Stimulated activated CD8-positive, alpha-beta memory T cell treated with anti-CD3 and anti-CD28 coated beads, Interleukin-4, amount 100 ng/mL, for 48 hours (primary cell): ENCODE data around the gene IFT20.

Experiments used
- DNase-seq: peaks from one replicate; pipeline ENCODE4 v3.0.0-alpha.2; 2020

IFT20 gene

GRCh38 chr17:28334666-28335200 lies 539 bp downstream of the IFT20 start:
- DNase-seq: no peak

- no peak for DNase-seq
These were observed 1.1 kb downstream of the IFT20 start for GRCh38 chr17:28334171-28334570.

GRCh38 chr17:28333083-28333746 lies 2.1 kb downstream of the IFT20 start:
- DNase-seq: no peak

DNA sequence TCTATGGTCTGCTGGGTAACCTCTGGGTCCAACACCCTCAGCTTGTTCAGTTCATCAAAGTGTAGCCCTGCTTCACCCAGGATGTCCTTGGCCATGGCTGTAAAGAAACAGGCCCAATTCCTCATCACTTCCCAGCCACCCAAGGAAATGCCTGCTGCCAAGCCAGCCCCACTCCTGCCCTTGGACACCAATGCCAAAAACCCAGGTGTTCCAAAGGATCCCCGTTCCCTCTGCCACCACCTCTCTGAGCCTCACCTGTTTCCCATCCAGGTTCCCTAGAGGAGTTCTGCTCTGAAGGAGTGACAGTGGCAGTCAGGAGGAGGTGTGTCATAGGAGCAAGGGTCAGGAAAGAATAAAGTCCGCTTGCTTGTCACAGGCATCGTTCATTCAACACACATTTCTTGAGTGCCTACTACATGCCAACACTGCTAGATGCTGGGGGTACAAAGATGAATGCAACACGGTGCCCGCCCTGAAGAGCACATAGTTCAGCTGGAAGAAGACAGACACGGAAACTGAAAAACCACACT lies 3.3 kb downstream of the IFT20 start:
- DNase-seq: no peak

DNA sequence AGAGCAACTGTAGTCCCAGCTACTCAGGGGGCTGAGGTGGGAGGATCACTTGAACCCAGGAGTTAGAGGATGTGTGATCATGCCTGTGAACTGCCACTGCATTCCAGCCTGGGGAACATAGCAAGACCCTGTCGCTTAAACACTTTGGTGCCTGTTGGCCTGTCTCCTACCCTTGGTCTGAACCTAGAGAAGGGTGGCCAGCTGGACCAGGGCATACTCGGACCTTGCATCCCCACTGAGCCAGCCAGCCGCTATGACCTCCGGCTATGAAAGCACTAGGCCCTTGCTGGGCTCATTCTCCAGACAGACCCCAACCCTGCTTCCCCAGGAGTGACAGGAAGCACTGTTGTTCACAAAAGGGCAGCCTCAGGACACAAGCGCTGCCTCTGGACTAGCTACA lies 4.6 kb downstream of the IFT20 start:
- DNase-seq: peak; percentile 20

- DNase-seq: peak; percentile 12
These were observed 6.9 kb downstream of the IFT20 start for GRCh38 chr17:28328325-28328724.

DNA sequence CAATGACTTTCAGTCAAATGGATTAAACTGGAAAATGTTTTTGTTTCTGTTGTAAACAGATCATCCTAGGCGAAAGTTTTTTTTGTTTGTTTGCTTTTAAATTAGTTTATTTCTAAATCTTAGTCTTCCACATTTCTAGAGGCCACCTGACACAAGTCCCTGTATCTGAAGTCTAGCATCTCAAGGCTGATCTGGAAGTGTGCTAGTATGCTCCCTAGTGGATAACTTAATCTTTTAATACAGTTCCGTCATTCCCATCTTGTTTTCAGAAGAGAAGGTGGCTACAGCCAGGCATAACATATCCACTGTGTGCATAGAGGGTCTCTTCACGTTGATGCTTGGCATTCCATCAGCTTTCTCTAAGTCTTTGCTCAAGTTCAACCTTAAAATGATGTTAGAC lies 7.6 kb downstream of the IFT20 start:
- no peak for DNase-seq

DNA sequence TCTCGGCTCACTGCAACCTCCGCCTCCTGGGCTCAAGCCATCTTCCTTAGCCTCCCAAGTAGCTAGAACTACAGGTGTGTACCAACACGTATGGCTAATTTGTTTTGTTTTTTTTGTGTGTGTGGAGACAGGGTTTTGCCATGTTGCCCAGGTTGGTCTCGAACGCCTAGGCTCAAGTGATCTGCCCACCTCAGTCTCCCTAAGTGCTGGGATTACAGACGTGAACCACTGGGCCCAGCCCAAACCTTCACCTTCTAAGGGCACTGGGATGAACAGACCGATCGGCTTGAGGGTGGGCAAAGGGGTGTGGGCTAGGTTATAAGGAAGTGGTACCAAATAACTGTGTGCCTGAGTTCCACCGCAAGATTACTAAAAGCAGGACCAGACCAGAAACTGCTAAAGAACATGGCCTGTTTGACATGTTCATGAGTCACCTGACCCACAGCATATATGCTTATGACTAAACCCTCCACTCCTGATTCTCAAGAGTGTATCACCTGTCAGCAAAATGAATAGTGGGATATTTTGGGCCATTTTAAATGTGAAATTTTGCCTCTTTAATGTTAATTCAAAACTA lies 8.2 kb downstream of the IFT20 start:
- peak; percentile 46 for DNase-seq

GRCh38 chr17:28326114-28326513 lies 9.2 kb downstream of the IFT20 start:
- peak; percentile 12 for DNase-seq

DNA sequence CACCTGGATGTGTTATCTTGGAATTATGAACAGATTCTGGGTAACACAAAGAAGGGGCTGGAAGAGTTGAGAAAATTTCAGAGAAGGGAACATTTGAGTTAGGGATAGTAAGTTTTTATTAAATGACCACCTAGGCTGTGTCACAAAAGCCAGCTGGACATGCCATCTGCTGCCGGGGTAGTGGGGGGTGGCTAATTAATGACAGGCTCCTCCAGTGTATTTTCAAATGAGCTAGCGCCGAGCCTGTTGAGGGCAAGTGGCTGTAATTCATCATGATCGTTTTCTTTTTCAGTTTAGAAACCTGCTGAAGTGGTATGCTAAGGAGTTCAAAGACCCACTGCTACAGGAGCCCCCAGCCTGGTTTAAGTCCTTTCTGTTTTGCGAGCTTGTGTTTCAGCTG lies 10.1 kb downstream of the IFT20 start:
- DNase-seq: no peak

DNA sequence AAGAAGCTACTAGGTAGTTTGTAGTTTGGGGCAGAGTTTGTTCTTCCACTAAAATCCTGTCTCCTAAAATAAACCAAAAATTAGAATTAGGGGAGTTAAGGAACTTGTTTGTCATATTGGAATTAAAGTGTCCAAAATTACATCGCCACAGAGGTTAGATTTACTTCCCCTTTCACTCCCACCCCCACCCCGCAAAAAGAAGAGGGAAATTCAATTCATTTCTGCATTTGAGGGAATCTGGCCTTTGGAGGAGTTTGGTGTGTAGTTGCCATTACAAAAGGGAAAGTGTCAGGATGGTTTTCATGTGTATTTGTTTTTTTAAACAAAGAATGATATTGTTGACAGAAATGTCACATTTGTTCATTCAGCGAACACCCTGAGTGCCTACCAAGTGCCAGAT lies 10.5 kb downstream of the IFT20 start:
- DNase-seq: no peak

- DNase-seq: no peak
These were observed 11.0 kb downstream of the IFT20 start for GRCh38 chr17:28324267-28324745.

DNA sequence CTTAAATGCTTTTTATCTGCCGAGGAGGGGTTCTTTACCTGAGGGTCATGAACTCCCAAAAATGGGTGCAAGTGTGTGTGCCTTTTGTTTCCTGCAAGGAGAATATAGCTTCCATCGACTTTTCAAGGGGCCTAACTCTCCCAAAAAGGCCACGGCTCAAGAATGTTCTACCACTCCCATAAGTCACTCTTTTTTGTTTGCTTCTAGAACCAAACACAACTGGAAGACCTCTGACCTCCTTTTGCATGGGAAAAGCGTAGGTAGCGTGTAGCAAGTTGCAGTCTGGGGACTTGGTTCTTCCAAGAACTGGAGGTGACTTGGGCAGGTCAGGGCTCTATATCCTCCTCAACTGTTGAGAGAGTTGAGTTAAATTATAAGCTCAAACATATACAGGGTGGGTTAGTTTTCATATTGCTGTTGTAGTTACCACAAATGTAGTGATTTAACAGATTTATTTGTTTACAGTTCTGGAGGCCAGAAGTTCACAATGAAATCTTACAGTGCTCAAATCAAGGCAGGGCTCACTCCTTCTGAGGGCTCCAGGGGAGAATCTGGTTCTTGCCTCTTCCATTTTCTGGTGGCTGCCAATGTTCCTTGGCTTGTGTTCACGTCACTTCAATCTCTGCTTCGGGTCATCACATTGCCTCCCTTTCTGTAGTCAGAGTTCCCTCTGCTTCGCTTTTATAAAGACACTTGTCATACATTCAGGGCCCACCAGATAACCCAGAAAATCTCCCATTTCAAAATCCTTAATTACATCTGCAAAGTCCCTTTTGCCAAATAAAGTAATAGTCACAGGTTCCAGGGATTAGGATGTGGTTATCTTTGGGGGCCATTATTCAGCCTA lies 14.8 kb downstream of the IFT20 start:
- DNase-seq: no peak

DNA sequence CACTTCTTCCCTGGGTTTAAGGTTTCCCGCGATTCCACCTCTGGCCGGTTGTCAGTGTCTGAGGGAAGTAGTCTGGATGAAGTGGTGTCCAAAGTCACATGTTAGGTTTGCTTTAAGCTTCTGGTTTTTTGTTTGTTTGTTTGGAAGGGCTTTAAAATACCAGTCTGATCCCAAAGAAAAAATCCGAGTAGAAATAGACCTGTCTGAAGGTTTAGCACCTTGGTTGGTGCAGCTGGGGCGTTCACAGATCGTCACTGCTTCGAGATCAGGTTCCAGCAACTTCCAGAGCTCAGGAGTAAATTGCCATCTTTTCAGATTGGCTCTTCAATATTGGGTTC lies 15.7 kb downstream of the IFT20 start:
- no peak for DNase-seq

- peak; percentile 97 for DNase-seq
These were observed 16.3 kb downstream of the IFT20 start, which contains the start of gene TMEM97 for GRCh38 chr17:28318759-28319597. Gene TMEM97, plus strand, starts transcription at chr17:28319200. Its CDS starts 40 bp downstream, at chr17:28319240.

DNA sequence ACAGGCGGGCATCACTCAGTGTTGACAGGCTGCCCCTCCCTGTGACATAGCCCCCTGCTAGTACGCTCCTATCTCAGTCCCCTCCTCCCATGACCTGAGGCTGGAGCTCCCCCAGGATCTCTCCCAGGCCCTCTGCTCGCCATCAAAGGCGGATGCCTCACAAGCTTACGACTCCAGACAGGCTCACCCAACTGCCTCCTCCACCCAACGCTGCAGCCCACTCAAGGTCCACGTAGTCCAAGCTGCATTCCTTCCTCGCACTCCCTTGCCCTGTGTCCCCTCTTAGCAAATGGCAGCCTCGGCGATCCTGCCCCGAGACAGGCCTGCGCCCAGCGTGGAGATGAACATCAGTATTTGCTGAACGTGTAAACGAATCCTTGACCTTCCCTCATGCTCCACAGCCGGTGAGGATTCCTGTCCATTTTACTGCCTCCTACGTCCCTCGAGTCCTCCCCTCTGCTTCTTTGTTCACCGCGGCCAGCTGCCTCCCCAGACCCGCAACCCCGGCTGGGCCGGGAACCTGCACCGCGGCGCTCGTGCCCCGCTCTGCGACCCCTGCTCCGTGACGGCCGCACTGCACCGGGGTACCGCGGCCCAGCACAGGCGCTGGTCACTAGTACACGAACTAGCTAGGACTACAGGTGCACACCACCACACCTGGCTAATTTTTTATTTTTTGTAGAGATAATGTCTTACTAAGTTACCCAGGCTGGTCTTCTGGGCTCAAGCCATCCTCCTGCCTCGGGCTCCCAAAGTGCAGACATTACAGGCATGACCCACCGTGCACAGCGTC lies 17.1 kb downstream of the IFT20 start:
- DNase-seq: peak; percentile 41

DNA sequence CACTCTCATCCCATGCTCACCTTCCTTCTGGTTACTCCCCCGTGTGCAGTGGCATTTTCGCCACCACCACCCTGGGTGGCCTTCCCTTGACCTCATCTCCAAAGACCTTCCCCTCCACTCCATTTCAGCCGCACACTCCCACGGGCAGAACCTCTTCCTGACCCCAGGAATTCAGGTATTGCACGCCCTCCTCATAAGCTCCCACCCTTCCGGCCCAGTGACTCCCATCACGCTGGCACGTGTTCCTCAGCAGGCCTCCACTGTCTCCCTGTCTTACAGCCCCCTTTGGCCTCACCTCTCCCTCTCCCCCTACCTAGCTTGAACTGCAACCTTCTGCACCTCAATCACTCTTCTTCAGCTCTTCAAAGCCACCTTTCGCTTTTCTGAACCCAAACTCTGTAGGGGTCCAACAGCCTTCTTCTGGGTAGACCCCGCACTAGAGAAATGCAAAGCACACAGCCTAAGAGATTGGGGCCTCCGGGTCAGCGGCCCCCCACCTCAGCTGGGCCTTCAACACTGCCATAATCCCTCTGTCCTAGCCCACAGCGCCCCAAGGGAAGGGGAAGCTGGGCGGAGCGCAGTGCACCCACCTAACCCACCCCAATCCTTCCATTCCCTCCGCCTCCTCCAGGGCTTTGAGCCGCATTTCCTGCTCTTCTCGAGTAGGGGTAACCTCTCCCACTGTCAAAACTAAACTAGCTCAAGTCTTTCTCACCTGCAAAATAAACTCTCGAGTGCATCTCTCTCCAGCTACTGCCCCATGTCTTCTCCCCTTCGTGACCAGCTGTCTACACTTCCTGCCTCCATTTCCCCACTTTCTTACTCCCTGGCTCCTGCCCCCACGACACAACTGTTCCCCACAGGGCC lies 17.9 kb downstream of the IFT20 start:
- DNase-seq: no peak

DNA sequence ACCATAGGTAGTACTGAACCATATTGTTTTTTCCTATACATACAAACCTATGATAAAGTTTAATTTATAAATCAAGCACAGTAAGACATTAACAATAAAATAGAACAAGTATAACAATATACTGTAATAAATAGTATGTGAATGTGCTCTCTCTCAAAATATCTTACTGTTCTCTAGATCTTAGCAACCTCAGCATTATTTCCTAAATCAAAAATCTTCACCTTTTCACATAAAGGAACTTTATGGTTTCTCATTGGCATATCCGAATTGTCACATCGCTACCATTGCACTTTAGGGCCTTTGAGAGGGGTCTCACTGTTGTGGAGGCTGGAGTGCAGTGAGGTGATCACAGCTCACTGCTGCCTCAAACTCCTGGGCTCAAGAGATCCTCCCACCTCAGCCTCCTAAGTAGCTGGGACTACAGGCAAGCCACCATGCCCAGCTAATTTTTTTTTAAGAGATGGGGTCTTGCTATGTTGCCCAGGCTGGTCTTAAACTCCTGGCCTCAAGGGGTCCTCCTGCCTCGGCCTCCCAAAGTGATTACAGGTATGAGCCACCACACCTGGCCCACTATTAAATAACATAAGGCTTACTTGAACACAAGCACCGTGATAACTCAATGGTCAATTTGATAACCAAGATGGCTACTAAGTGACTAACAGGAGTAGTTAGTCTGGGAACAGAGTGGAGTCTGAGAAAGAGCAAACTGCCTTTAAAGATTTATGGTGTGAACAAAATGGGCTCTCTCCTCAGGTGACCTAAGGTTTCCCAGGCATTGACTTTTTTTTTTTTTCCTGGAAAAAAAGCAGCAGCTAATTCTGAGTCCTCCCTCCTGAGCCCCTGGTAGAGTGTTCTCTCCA lies 19.2 kb downstream of the IFT20 start:
- no peak for DNase-seq

GRCh38 chr17:28313841-28314240 lies 21.4 kb downstream of the IFT20 start:
- no peak for DNase-seq
